ENCODE measurements around the gene GPBAR1.
"Not testable (repeated sequence)": the region's sequence is repeated elsewhere in the genome, so short reads cannot be mapped to it uniquely, and the experiment has no call there.

Gene GPBAR1

DNA sequence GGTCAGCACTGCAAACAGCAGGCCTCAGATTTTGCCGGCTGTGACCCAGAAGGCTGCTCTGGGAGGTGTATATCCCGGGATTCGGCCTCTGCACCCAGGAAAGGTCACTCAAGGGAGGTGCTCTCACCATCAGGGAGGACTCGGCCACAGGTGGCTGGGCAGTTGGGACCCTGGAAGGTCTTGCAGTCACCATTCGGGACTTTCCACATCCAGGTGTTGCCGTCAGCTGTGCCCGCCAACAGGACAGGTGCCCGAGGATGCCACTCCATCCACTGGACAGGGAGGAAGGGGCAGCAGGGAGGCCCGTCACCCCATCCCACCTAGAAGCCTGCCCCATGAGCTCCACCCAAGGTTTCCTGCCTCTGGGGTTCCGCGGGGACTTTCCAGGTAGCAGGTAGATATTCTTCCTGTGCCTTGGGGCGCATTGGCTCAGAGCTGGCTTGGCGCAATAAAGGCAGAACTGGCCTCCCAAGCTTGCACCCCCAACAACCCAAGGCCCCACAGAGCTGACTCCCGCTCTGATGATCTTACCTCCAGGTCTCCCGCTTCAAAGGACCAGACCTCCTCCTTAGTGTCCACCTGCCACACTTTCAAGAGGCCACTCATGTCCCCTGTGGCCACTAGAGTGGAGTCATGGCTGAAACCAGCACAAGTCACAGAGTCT, 5.6 kb downstream of the GPBAR1 start:
- in situ Hi-C loops (cut with HindIII; ENCODE audit: low sequenced_read_pairs): no loop called here

DNA sequence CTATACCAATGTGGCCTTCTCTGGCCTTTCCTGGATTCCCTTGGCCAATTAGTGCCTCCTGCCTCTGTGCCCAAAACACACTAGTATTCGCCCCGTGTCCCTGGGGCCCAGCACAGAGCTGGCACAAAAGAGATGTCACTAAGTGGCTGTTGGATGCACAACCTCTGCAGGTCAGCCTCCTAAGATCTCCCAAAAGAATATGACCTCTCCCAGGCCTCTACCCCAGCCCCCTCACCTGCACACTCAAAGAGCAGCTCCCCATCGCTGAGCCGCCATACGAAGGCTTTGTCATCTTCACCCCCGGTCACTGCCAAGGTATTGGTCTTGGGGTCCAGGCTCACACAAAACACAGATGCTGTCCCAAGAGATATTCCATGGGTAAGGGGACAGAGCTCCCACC, 6.4 kb downstream of the GPBAR1 start:
- in situ Hi-C loops (cut with HindIII; ENCODE audit: low sequenced_read_pairs): no loop called here

DNA sequence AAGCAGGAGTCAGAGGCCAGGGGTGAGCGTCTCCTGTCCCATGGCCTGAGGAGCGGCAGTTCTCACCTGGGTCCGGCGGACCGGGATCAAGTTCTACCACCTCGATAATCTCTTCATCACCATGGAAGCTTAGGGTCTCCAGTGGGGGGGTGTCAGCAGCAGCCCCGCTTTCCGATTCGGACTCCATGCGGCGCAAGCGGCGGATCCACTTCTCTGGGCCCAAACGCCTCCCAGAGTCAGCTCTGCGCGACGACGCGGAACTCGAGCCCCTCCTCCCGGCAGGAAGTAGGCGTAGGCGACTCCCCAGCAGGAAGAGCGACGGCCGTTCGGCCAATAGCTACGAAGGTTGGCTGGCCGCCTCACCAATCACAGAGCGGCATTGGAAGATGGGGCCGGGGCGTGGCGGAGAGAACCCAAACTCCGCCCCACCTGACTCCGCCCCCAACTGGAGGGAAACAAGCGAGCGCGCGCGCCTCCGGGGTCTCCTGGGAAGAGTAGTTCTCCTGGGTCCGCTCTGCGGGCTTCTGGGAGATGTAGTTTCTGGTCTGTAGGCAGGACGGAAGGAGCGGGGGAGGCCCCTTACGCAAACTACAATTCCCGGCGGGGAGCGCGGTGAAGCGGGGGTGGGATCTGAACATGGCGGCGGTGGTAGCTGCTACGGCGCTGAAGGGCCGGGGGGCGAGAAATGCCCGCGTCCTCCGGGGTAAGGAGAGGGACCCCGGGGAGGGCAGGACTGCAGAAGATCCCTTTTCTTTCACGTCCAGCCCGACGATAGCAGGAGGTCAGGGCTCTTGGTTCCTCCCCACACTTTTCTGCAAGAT, 9.3 kb downstream of the GPBAR1 start, which contains the start of the genes AAMP and PNKD:
Gene AAMP (minus strand): TSS at position 238 of the 821 bp plus-strand sequence. CDS start 51 bp downstream, at position 187.
Gene PNKD (plus strand): TSS at position 620 of the 821 bp plus-strand sequence. CDS start 17 bp downstream, at position 637.
- in situ Hi-C loops (cut with HindIII; ENCODE audit: low sequenced_read_pairs): no loop called here

DNA sequence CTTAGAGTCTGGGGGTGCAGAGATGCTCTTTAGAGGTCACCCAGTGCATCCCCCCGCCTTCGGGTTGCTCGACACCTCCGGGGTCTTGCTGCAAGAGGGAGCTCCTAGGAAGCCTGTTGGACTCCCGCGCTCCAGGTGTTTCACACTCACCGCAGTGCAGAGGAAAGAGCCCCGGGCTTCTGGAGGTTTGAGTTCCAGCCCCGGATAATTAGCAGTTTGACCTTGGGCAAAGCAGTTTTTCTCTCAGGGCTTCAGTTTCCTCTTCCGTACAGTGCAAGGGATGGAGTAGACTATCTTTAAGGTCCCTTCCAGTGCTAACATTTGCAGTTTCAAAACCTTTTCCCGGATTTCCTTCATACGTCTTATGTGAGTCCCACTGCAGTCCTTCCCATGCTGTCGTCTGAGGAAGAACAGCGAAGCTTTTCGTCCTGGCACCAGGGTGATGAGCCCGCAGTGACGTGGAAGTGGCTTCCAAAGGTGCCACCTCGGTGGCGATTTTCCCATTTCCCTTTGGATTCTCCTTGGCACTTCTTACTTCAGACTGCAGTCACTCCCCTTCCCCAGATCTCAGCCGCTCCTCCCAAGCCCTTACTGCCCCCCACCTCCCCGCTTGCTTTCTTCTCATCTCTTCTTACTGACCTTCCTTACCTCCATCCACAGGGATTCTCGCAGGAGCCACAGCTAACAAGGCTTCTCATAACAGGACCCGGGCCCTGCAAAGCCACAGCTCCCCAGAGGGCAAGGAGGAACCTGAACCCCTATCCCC, 10.1 kb downstream of the GPBAR1 start:
- in situ Hi-C loops (cut with HindIII; ENCODE audit: low sequenced_read_pairs): no loop called here

DNA sequence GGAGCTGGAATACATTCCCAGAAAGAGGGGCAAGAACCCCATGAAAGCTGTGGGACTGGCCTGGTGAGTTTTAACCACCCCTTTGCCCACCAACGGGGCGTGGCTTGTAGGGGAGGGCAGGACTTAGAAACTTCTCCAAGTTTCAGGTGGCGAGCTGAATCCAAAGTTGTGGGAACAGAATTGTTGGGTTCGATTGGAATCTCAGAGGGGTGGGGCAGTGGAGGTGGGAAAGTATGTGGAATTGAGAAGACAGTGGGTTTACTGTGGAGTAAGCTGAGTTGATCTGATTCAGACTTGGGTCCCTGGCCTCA, 10.6 kb downstream of the GPBAR1 start:
- in situ Hi-C loops (cut with HindIII; ENCODE audit: low sequenced_read_pairs): no loop called here

DNA sequence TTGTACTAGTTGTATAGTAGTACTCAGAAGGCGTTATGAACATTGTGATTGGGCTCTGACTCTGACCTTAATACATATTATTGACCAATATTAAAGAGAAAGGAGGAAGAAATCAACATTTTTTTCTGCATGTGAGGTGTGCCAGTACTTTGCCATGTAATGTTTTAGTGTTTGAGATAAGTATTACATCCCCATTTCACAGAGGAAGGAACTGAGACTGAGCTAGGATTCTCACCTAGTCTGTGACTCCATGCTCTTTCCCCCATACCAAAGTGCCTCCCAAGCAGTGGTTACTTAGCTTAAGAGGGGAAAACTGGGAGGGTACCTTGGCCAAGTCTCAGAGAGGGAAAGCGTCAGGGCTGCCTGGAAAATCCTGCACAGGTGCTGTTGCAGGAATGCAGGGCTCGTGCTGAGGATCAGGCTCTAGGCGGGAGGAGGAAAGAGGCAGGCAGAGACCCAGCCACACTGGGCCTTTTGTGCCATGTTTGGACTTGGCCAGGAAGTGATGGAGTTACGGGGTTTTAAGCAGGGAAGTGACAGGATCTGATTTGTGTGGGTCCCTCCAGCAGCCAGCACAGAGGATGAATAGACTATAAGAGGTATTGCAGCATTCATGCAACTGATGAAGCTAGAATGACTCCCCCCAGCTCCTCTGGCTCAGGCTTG, 11.2 kb downstream of the GPBAR1 start:
- in situ Hi-C loops (cut with HindIII; ENCODE audit: low sequenced_read_pairs): no loop called here

DNA sequence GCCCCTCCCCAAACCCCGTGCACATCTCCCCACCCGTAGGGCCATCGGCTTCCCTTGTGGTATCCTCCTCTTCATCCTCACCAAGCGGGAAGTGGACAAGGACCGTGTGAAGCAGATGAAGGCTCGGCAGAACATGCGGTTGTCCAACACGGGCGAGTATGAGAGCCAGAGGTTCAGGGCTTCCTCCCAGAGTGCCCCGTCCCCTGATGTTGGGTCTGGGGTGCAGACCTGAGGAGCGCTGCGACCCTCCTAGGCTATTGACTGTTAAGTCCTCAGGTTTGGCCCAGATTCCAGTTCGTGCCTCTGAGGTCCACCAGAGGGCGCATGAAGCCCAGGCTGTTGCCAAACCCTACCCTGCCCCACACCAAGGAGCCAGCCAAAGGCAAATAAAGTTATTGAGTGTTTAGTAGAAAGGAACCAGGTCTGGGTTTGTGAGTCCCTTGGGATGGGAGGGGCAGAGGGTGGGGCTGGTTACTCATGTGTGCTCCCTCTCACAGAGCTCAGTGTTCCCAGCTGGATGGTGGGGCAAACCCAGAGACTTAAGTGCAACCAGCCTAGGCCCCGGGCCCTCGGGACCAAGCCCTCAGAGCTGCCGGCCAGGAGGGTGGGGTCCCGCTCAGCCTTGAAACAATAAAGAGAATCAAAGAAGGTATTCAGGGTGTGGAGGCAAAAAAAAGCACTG, 11.9 kb downstream of the GPBAR1 start:
- in situ Hi-C loops (cut with HindIII; ENCODE audit: low sequenced_read_pairs): no loop called here

GRCh38 chr2:218273214-218273907, 12.5 kb downstream of the GPBAR1 start:
- in situ Hi-C loops (cut with HindIII; ENCODE audit: low sequenced_read_pairs): not testable (repeated sequence)

GRCh38 chr2:218273908-218274249, 13.1 kb downstream of the GPBAR1 start:
- in situ Hi-C loops (cut with HindIII; ENCODE audit: low sequenced_read_pairs): no loop called here

DNA sequence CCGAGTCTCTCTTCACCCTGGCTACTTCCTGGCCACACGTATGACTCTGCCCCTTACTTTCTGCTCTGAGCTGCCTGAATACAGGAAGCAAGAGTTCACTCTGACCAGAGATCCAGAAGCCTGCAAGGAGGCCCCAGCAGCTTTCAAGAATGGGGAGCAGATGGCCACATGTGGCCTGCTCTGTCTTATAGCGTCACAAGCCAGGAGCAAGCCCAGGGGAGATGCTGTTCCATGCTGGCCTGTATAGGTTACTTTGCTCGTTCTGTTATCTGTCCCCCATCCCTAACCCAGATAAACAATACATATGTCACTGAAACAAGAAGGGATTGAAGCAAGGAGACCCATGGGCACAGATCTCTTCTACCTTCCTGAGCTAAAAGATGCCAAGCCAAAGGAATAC, 13.8 kb downstream of the GPBAR1 start:
- in situ Hi-C loops (cut with HindIII; ENCODE audit: low sequenced_read_pairs): no loop called here

- in situ Hi-C loops (cut with HindIII; ENCODE audit: low sequenced_read_pairs): no loop called here
These were observed 14.7 kb downstream of the GPBAR1 start for GRCh38 chr2:218275371-218276072.

DNA sequence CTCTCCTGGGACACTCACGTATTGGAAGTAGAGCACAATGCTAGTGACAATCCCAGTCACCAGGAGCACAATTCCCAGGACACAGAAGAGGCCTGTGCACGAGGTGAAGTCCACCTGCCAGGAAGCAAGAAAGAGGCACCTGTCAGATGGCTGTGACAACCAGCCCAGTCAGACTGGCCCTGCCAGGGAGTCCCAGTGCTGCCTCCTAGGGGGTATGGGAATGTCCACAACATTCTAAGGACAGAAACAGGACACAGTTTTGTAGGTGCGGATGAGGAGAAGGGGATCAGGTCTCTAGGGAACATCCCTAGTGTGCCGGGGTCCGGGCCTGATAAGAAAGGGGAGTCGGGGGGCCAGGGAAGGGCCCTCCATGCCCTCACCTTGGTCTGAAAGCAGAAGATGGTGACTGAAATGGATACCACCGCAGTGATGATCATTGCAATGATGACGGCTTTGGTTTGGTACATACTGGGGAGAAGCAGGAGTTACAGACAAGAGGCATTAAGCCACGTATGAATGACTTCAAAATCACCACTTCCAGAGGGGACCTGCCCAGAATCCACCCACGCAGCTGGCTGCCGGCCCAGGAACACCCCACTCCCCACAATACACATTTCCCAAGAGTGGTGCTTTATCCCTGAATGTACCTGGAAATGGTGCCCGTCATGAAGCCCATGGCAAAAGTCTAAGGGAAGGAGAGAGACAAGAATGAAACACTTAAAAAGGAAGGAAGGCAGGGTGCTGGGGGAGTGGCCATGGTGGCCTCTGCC, 16.4 kb downstream of the GPBAR1 start:
- in situ Hi-C loops (cut with HindIII; ENCODE audit: low sequenced_read_pairs): no loop called here

DNA sequence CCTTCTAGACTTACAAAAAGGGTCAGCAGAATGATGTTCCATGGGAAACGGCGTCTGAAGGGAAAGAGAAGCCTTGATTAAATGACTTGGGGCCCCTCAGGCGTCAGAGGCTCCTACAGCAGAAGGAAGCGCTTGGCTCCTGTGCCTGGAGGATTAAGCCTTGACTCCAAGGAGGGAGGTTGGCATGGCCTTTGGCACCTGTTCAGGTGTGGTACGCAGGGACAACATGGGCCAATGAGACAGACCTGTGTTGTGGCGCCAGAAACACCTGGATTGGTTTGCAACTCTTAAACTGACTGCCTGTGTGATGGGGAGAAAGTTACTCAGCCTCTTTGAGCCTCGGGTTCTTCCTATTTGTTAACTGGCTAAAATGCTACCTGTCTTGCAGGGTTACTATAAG, 17.1 kb downstream of the GPBAR1 start:
- in situ Hi-C loops (cut with HindIII; ENCODE audit: low sequenced_read_pairs): no loop called here

- in situ Hi-C loops (cut with HindIII; ENCODE audit: low sequenced_read_pairs): no loop called here
These were observed 17.9 kb downstream of the GPBAR1 start for GRCh38 chr2:218278531-218279360.

DNA sequence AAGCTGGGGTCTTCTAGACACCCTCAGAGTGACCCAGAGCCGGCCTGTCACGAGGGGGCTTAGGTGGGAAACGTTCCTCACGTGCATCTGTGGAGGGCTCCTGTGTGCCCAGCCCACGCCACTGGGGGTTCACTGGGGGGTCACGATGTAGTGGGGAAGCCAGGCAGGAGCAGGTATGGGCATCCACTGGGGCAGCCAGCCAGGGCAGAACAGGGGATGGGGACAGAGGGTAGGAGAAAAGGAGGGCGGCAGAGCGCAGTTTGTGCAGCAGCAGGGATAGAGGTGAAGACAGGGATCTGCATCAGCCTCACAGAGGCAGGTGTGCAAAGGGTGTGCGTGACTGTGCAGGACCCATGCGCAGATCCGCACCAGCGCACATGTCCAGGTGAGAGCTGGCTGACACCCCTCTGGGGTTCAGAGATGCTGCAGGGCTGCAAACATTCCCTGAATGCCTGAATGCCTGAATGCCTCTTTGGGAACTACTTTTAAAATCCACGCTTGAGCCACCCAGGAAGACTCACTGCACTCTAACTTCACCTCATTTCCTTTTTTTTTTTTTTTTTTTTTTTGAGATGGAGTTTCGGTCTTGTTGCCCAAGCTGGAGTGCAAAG, 19.6 kb downstream of the GPBAR1 start:
- in situ Hi-C loops (cut with HindIII; ENCODE audit: low sequenced_read_pairs): no loop called here

- in situ Hi-C loops (cut with HindIII; ENCODE audit: low sequenced_read_pairs): no loop called here
These were observed 20.6 kb downstream of the GPBAR1 start for GRCh38 chr2:218281449-218281848.

All from DLD1 (cell line).